ENCODE data around the gene ARHGAP12. TPM values are rescaled to one million over a fixed set of nuclear protein-coding genes. Genes with fewer than 3 reads are reported as not detected.

Gene ARHGAP12
- total and polyA plus RNA-seq, 2 donors (not counting 3 experiments of a cell fraction or from before 2014, with no cell fraction given) = 5.8 to 19.3 TPM

GRCh38 chr10:31808258-31809218 lies 120.1 kb downstream of the ARHGAP12 start:
- peak overlapping the region; percentile 55 for H3K4me2 ChIP-seq (ENCODE audit: insufficient read depth, low read length)
- intact Hi-C loops (cut with micrococcal nuclease) = loop anchor here (1.0 to 10.0 kb wide), 10 partner anchors 99 to 1168 kb away; partner anchors contain the start of gene ZNF438

More at GRCh38 chr10:31808258-31809218, 120.1 kb downstream of the ARHGAP12 start:
- H3K27me3 ChIP-seq (ENCODE audit: control insufficient read depth in 2 of 2, insufficient read depth in 2 of 2, low read length in 2 of 2) = no peaks in the 10 kb centered on the region
- peak overlapping the region; percentile 55 for H2AFZ ChIP-seq (ENCODE audit: low read depth, low read length)
- dilution Hi-C loops (cut with MboI; ENCODE audit: extremely low pct_ligation_motif_present, low sequenced_read_pairs) = no loop called here
- H3K4me3 ChIP-seq (replicated peaks in 1 of 3; ENCODE audit: insufficient read depth in 1 of 3, low read depth in 1 of 3, low read length in 3 of 3) = no peak overlapping the region
- H3K9me3 ChIP-seq (replicated peaks; ENCODE audit: control insufficient read depth, insufficient read depth, low read length) = no peaks in the 10 kb centered on the region
- ChIA-PET CTCF (interaction anchor here (0.7 to 2.4 kb wide), 22 partner anchors 9 to 1218 kb away, joined by 3 to 33 read pairs (median 4); no protein-coding TSS in a partner anchor), POLR2A (interaction anchor here (1.5 kb wide), 1 partner anchor 99 kb away, joined by 3 read pairs; no protein-coding TSS in a partner anchor)
- no peak for TF ChIP-seq FOS (IDR thresholded peaks at IDR 0.05; ENCODE audit: borderline replicate concordance, insufficient read depth, low read length)
- TF ChIP-seq, protein P1, sequence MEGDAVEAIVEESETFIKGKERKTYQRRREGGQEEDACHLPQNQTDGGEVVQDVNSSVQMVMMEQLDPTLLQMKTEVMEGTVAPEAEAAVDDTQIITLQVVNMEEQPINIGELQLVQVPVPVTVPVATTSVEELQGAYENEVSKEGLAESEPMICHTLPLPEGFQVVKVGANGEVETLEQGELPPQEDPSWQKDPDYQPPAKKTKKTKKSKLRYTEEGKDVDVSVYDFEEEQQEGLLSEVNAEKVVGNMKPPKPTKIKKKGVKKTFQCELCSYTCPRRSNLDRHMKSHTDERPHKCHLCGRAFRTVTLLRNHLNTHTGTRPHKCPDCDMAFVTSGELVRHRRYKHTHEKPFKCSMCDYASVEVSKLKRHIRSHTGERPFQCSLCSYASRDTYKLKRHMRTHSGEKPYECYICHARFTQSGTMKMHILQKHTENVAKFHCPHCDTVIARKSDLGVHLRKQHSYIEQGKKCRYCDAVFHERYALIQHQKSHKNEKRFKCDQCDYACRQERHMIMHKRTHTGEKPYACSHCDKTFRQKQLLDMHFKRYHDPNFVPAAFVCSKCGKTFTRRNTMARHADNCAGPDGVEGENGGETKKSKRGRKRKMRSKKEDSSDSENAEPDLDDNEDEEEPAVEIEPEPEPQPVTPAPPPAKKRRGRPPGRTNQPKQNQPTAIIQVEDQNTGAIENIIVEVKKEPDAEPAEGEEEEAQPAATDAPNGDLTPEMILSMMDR (IDR thresholded peaks at IDR 0.05; ENCODE audit: extremely low read depth in 1 of 2, insufficient read depth in 1 of 2, low read depth in 1 of 2, low read length in 2 of 2) = peak; percentile 10 to 27
- H3K27ac ChIP-seq (ENCODE audit: insufficient read depth, low read depth, low read length) = peak overlapping the region; percentile 69
- no peaks in the 10 kb centered on the region for H3K9me1 ChIP-seq (replicated peaks; ENCODE audit: control insufficient read depth, extremely low read depth, insufficient read depth, low read length)
- H3K9ac ChIP-seq (replicated peaks; ENCODE audit: extremely low read depth, insufficient read depth, low read length) = peak overlapping the region; percentile 52
- peaks cover 0 to 2% of the 10 kb centered on the region in 2 experiments for H3K36me3 ChIP-seq (ENCODE audit: control insufficient read depth in 2 of 2, extremely low read depth in 1 of 2, insufficient read depth in 2 of 2, low read length in 2 of 2)
- BruUV-seq (replicated peaks) = TSS peak; percentile 11
- H4K20me1 ChIP-seq (replicated peaks; ENCODE audit: control insufficient read depth, extremely low read depth, insufficient read depth, low read length) = no peaks in the 10 kb centered on the region
- H3K79me2 ChIP-seq (ENCODE audit: control insufficient read depth, insufficient read depth, low read length) = no peaks in the 10 kb centered on the region
- peak; percentile 68 for FAIRE-seq
- H3K4me1 ChIP-seq (ENCODE audit: control insufficient read depth, extremely low read depth, insufficient read depth, low read length) = peaks cover 4% of the 10 kb centered on the region
- peak; percentile 81 for DNase-seq (ENCODE audit: low read depth, low spot score)

All from endothelial cell of umbilical vein (primary cell).